Anterior cingulate cortex (tissue), 58 donors: Measurements from ENCODE around the gene TWIST2.
A peak's percentile ranks its signal among the peaks of the same experiment; 100 is the strongest.

Experiments used
- DNase-seq, 58 donors: peaks; one replicate each; lab custom pipeline; 2025; lab: John Stamatoyannopoulos, UW

Gene TWIST2

GRCh38 chr2:238928520-238929241 lies 80.8 kb downstream of the TWIST2 start:
- no peak for DNase-seq

DNA sequence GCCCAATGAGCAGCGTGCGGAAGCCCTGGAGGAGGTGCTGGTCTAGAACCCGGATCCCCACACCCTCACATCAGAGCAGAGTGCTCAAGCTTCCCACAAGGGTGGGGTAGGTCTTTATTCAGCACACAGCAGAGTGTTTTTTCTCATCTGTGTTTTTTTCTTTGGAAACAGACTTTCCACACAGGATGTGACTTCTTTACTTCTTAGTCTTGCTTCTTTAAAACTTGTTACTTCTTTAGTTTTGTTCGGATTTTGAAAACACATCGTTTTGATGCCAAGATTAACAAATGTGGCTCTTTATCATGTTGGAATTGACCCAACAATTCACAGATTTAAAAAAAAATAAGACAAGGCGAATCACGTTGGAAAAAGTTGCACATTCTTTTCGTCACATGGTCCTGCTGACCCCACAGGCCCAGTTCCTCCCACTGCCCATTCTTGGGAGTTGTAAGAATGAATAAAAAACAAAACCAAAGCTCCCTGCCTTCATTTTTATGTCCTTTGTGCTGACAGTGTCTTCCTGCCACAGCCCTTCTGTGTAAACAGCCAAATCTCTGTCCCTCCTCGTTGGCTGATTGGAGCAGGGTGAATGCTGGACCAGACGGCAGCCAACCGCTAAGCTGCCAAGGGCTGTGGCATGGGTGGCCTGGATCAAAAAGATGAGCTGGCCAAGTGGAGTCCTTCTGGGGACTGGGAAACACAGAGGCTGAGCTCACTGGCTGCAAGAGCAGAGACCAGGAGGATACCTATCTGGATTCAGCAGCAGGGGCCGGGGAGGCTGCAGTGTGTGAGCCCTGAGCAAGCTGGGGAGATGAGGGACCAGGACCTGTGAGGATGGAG lies 81.6 kb downstream of the TWIST2 start:
- peak in 28 of 58 donors; percentile 4 to 72 (median 30) for DNase-seq

- no peak for DNase-seq
These were observed 82.3 kb downstream of the TWIST2 start for GRCh38 chr2:238930216-238930615.

- no peak for DNase-seq
These were observed 88.5 kb downstream of the TWIST2 start for GRCh38 chr2:238936162-238937052.

- DNase-seq: no peak
These were observed 90.1 kb downstream of the TWIST2 start for GRCh38 chr2:238938003-238938400.

- DNase-seq: no peak
These were observed 90.6 kb downstream of the TWIST2 start for GRCh38 chr2:238938401-238939055.

DNA sequence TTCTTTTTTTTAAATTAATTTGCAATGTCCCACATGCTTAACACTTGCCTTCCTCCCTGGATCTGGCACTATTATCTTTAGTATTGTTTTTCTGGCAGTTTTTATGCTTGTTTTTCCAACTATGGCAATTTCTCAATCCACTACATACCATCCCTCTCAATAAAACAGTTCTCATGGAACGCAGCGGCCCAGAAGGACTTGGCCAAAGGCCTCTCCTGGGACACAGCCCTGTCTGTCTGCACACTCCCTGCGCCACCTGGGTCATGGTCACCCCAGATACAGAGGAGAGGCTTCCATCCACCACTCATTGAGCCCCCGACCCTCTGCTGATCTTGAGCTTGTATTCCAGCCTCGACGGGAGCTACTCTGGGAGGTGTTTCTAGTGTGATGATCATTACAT lies 91.2 kb downstream of the TWIST2 start:
- no peak for DNase-seq

DNA sequence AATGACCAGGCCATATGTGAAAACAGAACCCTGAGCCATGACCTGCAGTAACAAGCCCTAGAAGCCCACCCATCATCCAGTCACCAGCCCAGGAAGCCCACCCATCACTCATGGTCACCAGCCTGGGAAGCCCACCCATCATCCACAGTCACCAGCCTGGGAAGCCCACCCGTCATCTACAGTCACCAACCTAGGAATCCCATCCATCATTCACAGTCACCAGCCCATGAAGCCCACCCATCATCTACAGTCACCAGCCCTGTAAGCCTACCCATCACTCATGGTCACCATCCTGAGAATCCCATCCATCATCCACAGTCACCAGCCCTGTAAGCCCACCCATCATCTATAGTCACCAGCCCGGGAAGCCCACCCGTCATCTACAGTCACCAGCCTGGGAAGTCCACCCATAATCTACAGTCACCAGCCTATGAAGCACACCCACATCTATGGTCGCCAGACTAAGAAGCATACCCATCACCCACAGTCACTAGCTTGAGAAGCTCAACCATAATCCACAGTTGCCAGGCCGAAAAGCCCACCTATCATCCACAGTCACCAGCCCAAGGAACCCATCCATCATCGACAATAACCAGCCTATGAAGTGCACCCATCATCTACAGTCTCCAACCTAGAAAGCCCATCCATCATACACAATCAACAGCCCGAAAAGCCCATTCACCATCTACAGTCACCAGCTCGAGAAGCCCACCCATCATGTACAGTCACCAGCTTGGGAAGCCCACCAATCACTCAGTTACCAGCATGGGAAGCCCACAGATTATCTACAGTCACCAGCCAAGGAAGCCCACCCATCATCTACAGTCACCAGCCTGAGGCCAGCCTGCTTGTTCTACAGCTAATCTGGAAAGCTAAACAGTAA lies 91.9 kb downstream of the TWIST2 start:
- no peak for DNase-seq

- no peak for DNase-seq
These were observed 92.9 kb downstream of the TWIST2 start for GRCh38 chr2:238940806-238941205.

- DNase-seq: no peak
These were observed 93.4 kb downstream of the TWIST2 start for GRCh38 chr2:238941262-238941792.

DNA sequence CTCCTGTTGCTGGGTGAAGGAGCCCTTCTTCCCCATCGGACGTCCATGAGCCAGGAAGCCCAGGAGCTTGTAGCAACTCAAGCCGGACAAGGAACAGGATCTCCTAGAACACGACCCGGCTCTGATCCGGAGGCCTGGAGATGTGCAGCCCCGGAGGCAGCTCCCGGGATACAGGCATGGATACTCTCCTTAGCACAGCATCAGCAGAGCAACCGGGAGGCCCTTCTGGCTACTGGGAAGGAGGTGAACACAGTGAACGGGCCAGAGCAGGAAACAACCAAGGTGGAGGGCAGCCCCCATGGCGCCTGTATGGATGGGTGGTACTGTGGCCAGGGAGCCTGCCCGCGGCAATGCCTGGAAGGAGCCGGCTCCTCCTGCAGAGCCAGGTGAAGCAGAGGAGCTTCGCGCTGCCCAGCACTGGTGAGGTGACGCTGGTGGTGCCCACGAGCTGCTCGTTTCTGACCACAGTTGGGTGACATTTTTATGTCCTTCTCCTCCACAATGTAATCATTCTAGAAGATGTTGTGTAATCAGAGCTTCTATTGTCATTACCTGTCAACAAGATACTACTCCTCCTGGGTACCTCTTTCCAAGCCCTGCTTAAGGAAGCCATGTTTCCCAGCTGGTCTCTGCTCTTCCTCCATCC lies 94.3 kb downstream of the TWIST2 start:
- DNase-seq: no peak

- no peak for DNase-seq
These were observed 94.9 kb downstream of the TWIST2 start for GRCh38 chr2:238942726-238943300.

DNA sequence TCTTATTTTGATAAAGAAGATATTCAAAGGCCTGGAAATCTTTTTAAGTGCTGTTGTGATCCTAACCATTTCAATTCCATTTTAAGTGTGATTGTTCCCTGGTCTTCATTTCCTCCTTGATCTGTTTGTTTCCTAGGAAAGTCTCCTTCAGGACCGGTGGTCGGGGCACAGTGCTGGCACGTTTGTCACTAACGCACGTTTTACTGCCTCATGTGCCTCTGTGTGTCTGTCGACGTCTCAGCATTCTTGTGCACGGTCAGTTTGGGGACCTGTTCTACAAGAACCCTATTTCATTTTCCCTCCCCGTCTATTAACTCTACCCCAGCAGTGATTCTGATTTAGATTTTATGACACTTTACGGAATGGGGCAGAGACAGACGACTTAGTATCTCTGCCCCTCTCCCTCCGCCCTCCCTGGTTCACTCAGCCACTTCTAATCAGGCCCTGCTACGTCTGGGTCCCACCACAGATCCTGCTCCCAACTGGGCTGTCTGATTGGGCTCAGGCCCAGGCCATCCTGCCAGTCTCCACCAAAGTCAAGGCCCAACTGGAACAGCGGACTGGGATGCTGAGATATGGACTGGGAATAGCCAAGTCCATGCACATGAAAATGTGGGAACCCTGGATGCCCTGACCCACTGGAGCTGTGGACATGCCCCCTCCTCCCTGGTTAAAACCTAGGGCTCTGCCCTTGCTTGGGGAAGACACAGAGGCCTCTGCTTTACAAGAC lies 95.6 kb downstream of the TWIST2 start:
- no peak for DNase-seq

GRCh38 chr2:238945433-238946150 lies 97.7 kb downstream of the TWIST2 start:
- peak in 13 of 58 donors; percentile 11 to 41 (median 21) for DNase-seq

GRCh38 chr2:238946318-238947242 lies 98.7 kb downstream of the TWIST2 start:
- DNase-seq: no peak
